CD4-positive, alpha-beta memory T cell (primary cell): ENCODE measurements around the gene FMO4. TPM values are rescaled to one million over a fixed set of nuclear protein-coding genes. Genes with fewer than 3 reads are reported as not detected.

Source experiments
- CTCF ChIA-PET: fragments of 350-600 bp; sonication (Branson Sonifier 250); formaldehyde crosslinking; loops from one replicate; lab custom pipeline; 2021; ENCODE audit warnings: inconsistent platforms; ENCODE audit not compliant: partially characterized antibody; lab: Charles Lee
- POLR2A ChIA-PET: fragments of 350-600 bp; sonication (Branson Sonifier 250); formaldehyde crosslinking; loops from one replicate; lab custom pipeline; 2021; ENCODE audit not compliant: partially characterized antibody; lab: Charles Lee
- DNase-seq, 5 donors: peaks; one replicate each; pipeline versions ENCODE4 v3.0.0 to v3.0.0-alpha.2; 2020 to 2022; ENCODE audit warnings: mixed read lengths in 1 of 5
- H3K27ac ChIP-seq: one replicate; pipeline ENCODE4 v1.7.0; 2013; ENCODE audit warnings: low read depth, low read length
- H3K27me3 ChIP-seq: 2 replicates; pipeline ENCODE4 v1.7.0; 2013; ENCODE audit warnings: mild to moderate bottlenecking, low read length, moderate library complexity; ENCODE audit not compliant: insufficient read depth
- H3K36me3 ChIP-seq: 2 replicates; pipeline ENCODE4 v1.7.0; 2013; ENCODE audit warnings: mild to moderate bottlenecking, low read length, moderate library complexity; ENCODE audit not compliant: insufficient read depth
- H3K4me1 ChIP-seq: 2 replicates; pipeline ENCODE4 v1.7.0; 2013; ENCODE audit warnings: mild to moderate bottlenecking, low read length, moderate library complexity; ENCODE audit not compliant: insufficient read depth
- H3K4me3 ChIP-seq, 2 donors: one replicate each; pipeline ENCODE4 v1.7.0; 2013; ENCODE audit warnings: low read length in 2 of 2, mild to moderate bottlenecking in 1 of 2
- H3K9me3 ChIP-seq, 2 donors: one replicate each; pipeline ENCODE4 v1.7.0; 2013; ENCODE audit warnings: low read length in 2 of 2, control low read depth in 1 of 2; ENCODE audit not compliant: control insufficient read depth in 1 of 2
- H3K27ac Mint-ChIP-seq, 7 donors: one replicate each; pipeline ENCODE4 v1.8.0; 2020 to 2021; ENCODE audit warnings: mixed read lengths in 7 of 7, mild to moderate bottlenecking in 6 of 7, inconsistent platforms in 3 of 7, moderate library complexity in 3 of 7
- H3K27me3 Mint-ChIP-seq, 2 donors: one replicate each; pipeline ENCODE4 v1.8.0; 2020 to 2021; ENCODE audit warnings: mixed read lengths in 2 of 2
- H3K36me3 Mint-ChIP-seq, 2 donors: one replicate each; pipeline ENCODE4 v1.8.0; 2020 to 2021; ENCODE audit warnings: mixed read lengths in 2 of 2, inconsistent platforms in 1 of 2, mild to moderate bottlenecking in 1 of 2
- H3K4me1 Mint-ChIP-seq, 4 donors: one replicate each; pipeline ENCODE4 v1.8.0; 2020 to 2021; ENCODE audit warnings: mixed read lengths in 4 of 4, mild to moderate bottlenecking in 1 of 4
- H3K4me3 Mint-ChIP-seq, 8 donors: one replicate each; pipeline ENCODE4 v1.8.0; 2020 to 2021; ENCODE audit warnings: mixed read lengths in 8 of 8, mild to moderate bottlenecking in 7 of 8, moderate library complexity in 6 of 8, inconsistent platforms in 3 of 8
- H3K9me3 Mint-ChIP-seq, 8 donors: one replicate each; pipeline ENCODE4 v1.8.0; 2020 to 2021; ENCODE audit warnings: mixed read lengths in 8 of 8, mild to moderate bottlenecking in 5 of 8, inconsistent platforms in 3 of 8, moderate library complexity in 1 of 8
- intact Hi-C: fragments of 100-400 bp; cut with micrococcal nuclease; formaldehyde crosslinking; loops from one replicate; pipeline ENCODE4 v1.15.1; 2023
- polyA plus RNA-seq, 2 donors: library from polyadenylated mRNA; unstranded; fragments of 300-500 nt; fragmentation: Illumina TruSeq; gene quantifications; one replicate each; pipeline ENCODE4 v1.2.3, GENCODE V29; 2021
- total RNA-seq, 2 experiments: library from RNA; stranded (reverse); gene quantifications; one replicate each; pipeline ENCODE4 v1.2.3, GENCODE V29; 2021

FMO4 gene
- total and polyA plus RNA-seq, 4 experiments from 2014 or later = 1.8 to 3.6 (median 2.9) TPM

GRCh38 chr1:171296897-171297296 is 17.1 kb upstream of the FMO4 start:
- peaks cover 0 to 6% of the 10 kb centered on the region in 2 donors for H3K36me3 Mint-ChIP-seq
- POLR2A ChIA-PET = interaction anchor here (0.6 kb wide), 1 partner anchor 57 kb away, joined by 3 read pairs; no protein-coding TSS in a partner anchor
- no peaks in the 10 kb centered on the region for H3K9me3 ChIP-seq
- intact Hi-C loops = no loop called here
- no peak overlapping the region for H3K4me3 Mint-ChIP-seq
- CTCF ChIA-PET = interaction anchor here (1.0 to 1.4 kb wide), 2 partner anchors 17 to 21 kb away, joined by 3 read pairs; partner anchors contain the start of gene FMO4
- no peaks in the 10 kb centered on the region for H3K36me3 ChIP-seq
- no peak overlapping the region for H3K27ac Mint-ChIP-seq
- H3K9me3 Mint-ChIP-seq = peaks cover 7 to 38% (median 29%) of the 10 kb centered on the region in 8 donors
- peaks cover 14 to 22% of the 10 kb centered on the region in 2 donors for H3K27me3 Mint-ChIP-seq
- H3K27me3 ChIP-seq = no peaks in the 10 kb centered on the region
- no peak for DNase-seq
- no peaks in the 10 kb centered on the region for H3K4me1 ChIP-seq
- no peak overlapping the region for H3K27ac ChIP-seq
- H3K4me3 ChIP-seq = no peak overlapping the region
- no peaks in the 10 kb centered on the region for H3K4me1 Mint-ChIP-seq

DNA sequence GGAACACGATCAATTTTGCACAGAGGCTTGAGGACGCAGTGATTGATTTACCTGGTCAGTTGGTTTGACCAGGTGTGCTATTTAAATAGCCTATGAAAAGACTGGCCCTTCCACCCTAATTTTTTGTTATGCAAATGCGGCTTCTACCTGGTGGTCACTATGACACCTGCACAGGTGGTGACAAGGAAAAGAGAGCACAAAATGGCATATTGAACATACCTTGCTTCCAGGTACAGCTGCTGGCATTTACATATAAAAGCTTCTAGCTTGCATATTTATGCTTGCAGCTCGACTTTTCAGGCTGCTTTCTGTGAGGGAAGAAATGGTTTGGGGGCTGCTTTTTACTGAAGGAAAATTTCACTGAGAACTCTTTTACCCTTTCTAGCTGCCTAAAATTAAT is 15.3 kb upstream of the FMO4 start:
- Histone ChIP-seq H3K9me3 (no peaks in the 10 kb centered on the region), H3K4me3 (no peak overlapping the region), H3K27me3 (no peaks in the 10 kb centered on the region), H3K27ac (no peak overlapping the region), H3K36me3 (no peaks in the 10 kb centered on the region), H3K4me1 (no peaks in the 10 kb centered on the region)
- Mint-ChIP-seq H3K4me3 (no peak overlapping the region), H3K27ac (no peak overlapping the region), H3K27me3 (peaks cover 21 to 29% of the 10 kb centered on the region in 2 donors), H3K9me3 (peaks cover 10 to 49% (median 34%) of the 10 kb centered on the region in 8 donors), H3K36me3 (peaks cover 0 to 11% of the 10 kb centered on the region in 2 donors), H3K4me1 (no peaks in the 10 kb centered on the region)
- CTCF ChIA-PET = interaction anchor here (1.3 kb wide), 1 partner anchor 15 kb away, joined by 4 read pairs; the partner anchor contains the start of gene FMO4
- intact Hi-C loops = no loop called here
- DNase-seq = no peak
- POLR2A ChIA-PET = no interaction called here

DNA sequence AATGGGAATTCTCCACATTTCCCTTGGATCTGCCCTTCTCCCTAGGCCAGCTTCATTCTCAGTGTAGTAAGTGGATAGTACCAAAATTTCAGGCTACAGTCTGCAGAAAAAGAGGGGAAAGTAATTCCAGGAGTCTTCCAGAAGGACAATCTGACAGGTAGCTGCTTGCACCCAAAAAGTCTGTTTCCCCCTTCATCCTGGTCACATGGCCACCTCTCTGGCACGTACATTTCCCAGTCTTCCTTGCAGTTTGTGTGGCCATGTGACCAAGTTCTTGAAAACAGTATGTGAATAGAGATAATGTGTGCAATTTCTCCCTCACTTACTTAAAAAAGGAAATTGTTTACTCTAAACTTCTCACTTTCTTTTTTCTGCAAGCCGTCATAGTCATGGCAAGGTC is 14.6 kb upstream of the FMO4 start:
- DNase-seq = no peak
- H3K4me1 Mint-ChIP-seq = no peaks in the 10 kb centered on the region
- peaks cover 0 to 11% of the 10 kb centered on the region in 2 donors for H3K36me3 Mint-ChIP-seq
- Histone ChIP-seq H3K27me3 (no peaks in the 10 kb centered on the region), H3K4me1 (no peaks in the 10 kb centered on the region), H3K36me3 (no peaks in the 10 kb centered on the region), H3K4me3 (no peak overlapping the region), H3K27ac (no peak overlapping the region), H3K9me3 (no peaks in the 10 kb centered on the region)
- H3K9me3 Mint-ChIP-seq = peaks cover 10 to 49% (median 34%) of the 10 kb centered on the region in 8 donors
- H3K4me3 Mint-ChIP-seq = no peak overlapping the region
- intact Hi-C loops = no loop called here
- ChIA-PET CTCF (interaction anchor here (1.3 kb wide), 1 partner anchor 15 kb away, joined by 4 read pairs; the partner anchor contains the start of gene FMO4), POLR2A (no interaction called here)
- H3K27me3 Mint-ChIP-seq = peaks cover 18 to 25% of the 10 kb centered on the region in 2 donors
- no peak overlapping the region for H3K27ac Mint-ChIP-seq

- H3K4me1 ChIP-seq = no peaks in the 10 kb centered on the region
- CTCF ChIA-PET = no interaction called here
- H3K36me3 ChIP-seq = no peaks in the 10 kb centered on the region
- no peaks in the 10 kb centered on the region for H3K9me3 ChIP-seq
- H3K4me3 ChIP-seq = no peak overlapping the region
- Mint-ChIP-seq H3K36me3 (peaks cover 0 to 11% of the 10 kb centered on the region in 2 donors), H3K4me1 (no peaks in the 10 kb centered on the region), H3K27ac (no peak overlapping the region), H3K27me3 (peaks cover 18 to 22% of the 10 kb centered on the region in 2 donors), H3K4me3 (no peak overlapping the region), H3K9me3 (peaks cover 10 to 53% (median 34%) of the 10 kb centered on the region in 8 donors)
- POLR2A ChIA-PET = no interaction called here
- DNase-seq = no peak
- H3K27me3 ChIP-seq = no peaks in the 10 kb centered on the region
- no peak overlapping the region for H3K27ac ChIP-seq
- intact Hi-C loops = no loop called here
These were observed 13.6 kb upstream of the FMO4 start for GRCh38 chr1:171300401-171300800.

DNA sequence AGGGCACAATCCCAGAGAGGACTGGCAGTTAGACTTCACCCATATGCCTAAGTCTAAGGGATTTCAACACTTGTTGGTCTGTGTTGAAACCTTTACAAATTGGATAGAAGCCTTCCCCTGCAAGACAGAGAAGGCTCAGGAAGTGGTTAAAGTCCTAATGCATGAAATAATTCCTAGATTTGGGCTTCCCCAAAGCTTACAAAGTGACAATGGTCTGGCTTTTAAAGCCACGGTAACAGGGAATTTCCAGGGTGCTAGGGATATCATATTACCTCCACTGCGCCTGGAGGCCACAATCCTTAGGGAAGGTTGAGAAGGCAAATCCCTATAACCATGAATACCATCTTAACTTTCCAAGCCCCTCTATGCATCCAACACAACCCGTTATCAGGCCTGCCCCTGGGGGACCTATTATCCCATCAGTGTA is 3.3 kb upstream of the FMO4 start:
- Histone ChIP-seq H3K4me1 (peaks cover 9% of the 10 kb centered on the region), H3K4me3 (no peak overlapping the region), H3K27ac (no peak overlapping the region), H3K36me3 (no peaks in the 10 kb centered on the region), H3K9me3 (no peaks in the 10 kb centered on the region), H3K27me3 (no peaks in the 10 kb centered on the region)
- ChIA-PET CTCF (no interaction called here), POLR2A (no interaction called here)
- Mint-ChIP-seq H3K36me3 (no peaks in the 10 kb centered on the region), H3K27me3 (no peaks in the 10 kb centered on the region), H3K4me1 (peaks cover 11 to 21% (median 16%) of the 10 kb centered on the region in 4 donors), H3K9me3 (no peaks in the 10 kb centered on the region), H3K27ac (no peak overlapping the region), H3K4me3 (no peak overlapping the region)
- no peak for DNase-seq
- intact Hi-C loops = loop anchor here (5.0 kb wide), 4 partner anchors 228 to 1383 kb away; partner anchors contain the start of genes GORAB and VAMP4

DNA sequence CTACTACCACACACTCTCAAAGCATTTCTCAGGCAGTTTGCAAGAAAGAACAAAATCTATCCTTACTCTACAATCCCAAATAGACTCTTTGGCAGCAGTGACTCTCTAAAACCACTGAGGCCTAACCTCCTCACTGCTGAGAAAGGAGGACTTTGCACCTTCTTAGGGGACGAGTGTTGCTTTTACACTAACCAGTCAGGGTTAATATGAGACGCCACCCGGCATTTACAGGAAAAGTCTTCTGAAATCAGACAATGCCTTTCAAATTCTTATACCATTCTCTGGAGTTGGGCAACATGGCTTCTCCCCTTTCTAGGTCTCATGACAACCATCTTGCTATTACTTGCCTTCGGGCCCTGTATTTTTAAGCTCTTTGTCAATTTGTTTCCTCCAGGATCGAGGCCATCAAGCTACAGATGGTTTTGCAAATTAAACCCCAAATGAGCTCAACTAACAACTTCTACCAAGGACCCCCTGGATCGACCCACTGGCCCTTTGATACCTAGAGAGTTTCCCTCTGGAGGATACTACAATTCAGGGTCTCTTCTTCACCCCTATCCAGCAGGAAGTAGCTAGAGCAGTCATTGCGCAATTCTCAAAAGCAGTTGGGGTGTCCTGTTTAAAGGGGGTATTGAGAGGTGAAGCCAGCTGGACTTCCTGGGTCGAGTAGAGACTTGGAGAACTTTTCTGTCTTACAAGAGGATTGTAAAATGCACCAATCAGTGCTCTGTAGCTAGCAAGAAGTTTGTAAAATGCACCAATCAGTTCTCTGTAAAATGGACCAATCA is 2.0 kb upstream of the FMO4 start:
- no peaks in the 10 kb centered on the region for H3K36me3 ChIP-seq
- H3K4me1 ChIP-seq = peaks cover 9% of the 10 kb centered on the region
- H3K27ac ChIP-seq = no peak overlapping the region
- Mint-ChIP-seq H3K27me3 (no peaks in the 10 kb centered on the region), H3K9me3 (no peaks in the 10 kb centered on the region), H3K4me1 (peaks cover 11 to 26% (median 20%) of the 10 kb centered on the region in 4 donors), H3K27ac (peak overlapping the region in 2 of 7 donors; percentile 30 to 35), H3K36me3 (peaks cover 0 to 3% of the 10 kb centered on the region in 2 donors), H3K4me3 (no peak overlapping the region)
- intact Hi-C loops = loop anchor here (5.0 kb wide), 4 partner anchors 230 to 1385 kb away; partner anchors contain the start of genes GORAB and VAMP4
- H3K9me3 ChIP-seq = no peaks in the 10 kb centered on the region
- POLR2A ChIA-PET = no interaction called here
- DNase-seq = no peak
- no peak overlapping the region for H3K4me3 ChIP-seq
- CTCF ChIA-PET = interaction anchor here (0.6 to 3.2 kb wide), 11 partner anchors 15 to 1383 kb away, joined by 3 to 152 read pairs (median 7); partner anchors contain the start of gene FMO1
- H3K27me3 ChIP-seq = no peaks in the 10 kb centered on the region

DNA sequence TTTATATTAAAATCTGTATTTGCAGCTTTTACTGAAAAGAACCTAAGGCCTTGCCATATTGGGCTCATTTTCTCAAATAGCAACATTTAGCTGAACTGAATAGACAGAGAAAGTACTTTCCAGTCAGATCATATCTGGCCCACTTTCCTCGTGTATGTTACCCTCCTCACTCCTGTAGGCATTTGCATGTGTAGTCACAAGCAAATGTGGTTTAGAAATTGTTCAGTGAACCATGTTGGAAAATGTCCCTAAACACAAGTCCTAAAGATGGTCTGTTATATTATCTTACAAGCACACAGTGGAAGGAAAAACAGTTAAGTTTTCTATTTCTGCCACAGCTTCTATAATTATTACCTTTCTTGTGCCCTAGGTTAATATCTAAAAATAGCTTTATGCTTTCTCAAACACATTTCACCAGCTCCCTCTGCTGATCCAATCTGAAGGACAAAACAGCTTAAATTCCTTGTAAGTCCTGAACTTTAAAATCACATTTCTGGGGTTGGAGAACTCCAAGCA is 606 bp upstream of the FMO4 start:
- Histone ChIP-seq H3K27me3 (no peaks in the 10 kb centered on the region), H3K27ac (peak overlapping the region; percentile 7), H3K36me3 (no peaks in the 10 kb centered on the region), H3K9me3 (no peaks in the 10 kb centered on the region), H3K4me1 (peaks cover 9% of the 10 kb centered on the region), H3K4me3 (no peak overlapping the region)
- POLR2A ChIA-PET = interaction anchor here (0.9 to 2.1 kb wide), 10 partner anchors 8 to 1419 kb away, joined by 3 to 22 read pairs (median 4); partner anchors contain the start of genes GORAB, KIFAP3, METTL13 and PRRC2C
- H3K36me3 Mint-ChIP-seq = peaks cover 4 to 11% of the 10 kb centered on the region in 2 donors
- DNase-seq = peak in 1 of 5 donors; percentile 4
- H3K9me3 Mint-ChIP-seq = no peaks in the 10 kb centered on the region
- CTCF ChIA-PET = interaction anchor here (0.6 to 3.2 kb wide), 54 partner anchors 9 to 1419 kb away, joined by 3 to 152 read pairs (median 4); partner anchors contain the start of genes FMO1, GORAB, PRRC2C and VAMP4
- H3K27ac Mint-ChIP-seq = peak overlapping the region; percentile 72 to 94 (median 92)
- peaks cover 11 to 26% (median 21%) of the 10 kb centered on the region in 4 donors for H3K4me1 Mint-ChIP-seq
- intact Hi-C loops = loop anchor here (1.0 to 5.0 kb wide), 5 partner anchors 68 to 1386 kb away; partner anchors contain the start of genes GORAB and VAMP4
- H3K4me3 Mint-ChIP-seq = peak overlapping the region in 4 of 8 donors; percentile 67 to 85 (median 78)
- no peaks in the 10 kb centered on the region for H3K27me3 Mint-ChIP-seq
